Tibial artery (tissue), 4 donors: ENCODE data around the gene HOXA2.

ENCODE experiments used
- DNase-seq, 2 donors: peaks; one replicate each; pipeline ENCODE4 v3.0.0-alpha.2; 2019
- H3K27ac ChIP-seq, 2 donors: fragments of 200-600 bp; sonication (generic) in 1 of 2; 1 replicate in 1 of 2; 2 replicates in 1 of 2; pipeline ENCODE4 v1.5.1; 2018 to 2019; ENCODE audit warnings: mild to moderate bottlenecking in 1 of 2
- H3K27me3 ChIP-seq, 2 donors: fragments of 200-600 bp; sonication (generic) in 1 of 2; one replicate each; pipeline versions ENCODE4 v1.5.1 to v1.6.0; 2016 to 2019
- H3K36me3 ChIP-seq, 3 donors: fragments of 200-600 bp; sonication (generic) in 2 of 3; one replicate each; pipeline ENCODE4 v1.5.1; 2016 to 2019; ENCODE audit warnings: mild to moderate bottlenecking in 2 of 3
- H3K4me1 ChIP-seq, 4 donors: fragments of 200-600 bp; sonication (generic) in 2 of 4; 1 replicate in 3 of 4; 2 replicates in 1 of 4; pipeline ENCODE4 v1.5.1; 2016 to 2019
- H3K4me3 ChIP-seq, 2 donors: fragments of 200-600 bp; sonication (generic) in 1 of 2; 1 replicate in 1 of 2; 2 replicates in 1 of 2; pipeline ENCODE4 v1.5.1; 2018 to 2019; ENCODE audit warnings: mild to moderate bottlenecking in 2 of 2
- H3K9me3 ChIP-seq, 3 donors: fragments of 200-600 bp; sonication (generic) in 1 of 3; one replicate each; pipeline ENCODE4 v1.5.1; 2016 to 2019
- intact Hi-C: fragments of 100-400 bp; cut with DNase I; formaldehyde crosslinking; loops from one replicate; pipeline ENCODE4 v1.15.0; 2023; ENCODE audit warnings: low total_unique reads
- TF ChIP-seq, protein P1 (sequence below), 2 experiments: fragments of 200-600 bp in 1 of 2; fragments of 450-650 bp in 1 of 2; IDR thresholded peaks; one replicate each; pipeline ENCODE4 v1.5.1; 2017 to 2019; ENCODE audit warnings: antibody characterized with exemption in 2 of 2, mild to moderate bottlenecking in 1 of 2, moderate library complexity in 1 of 2

HOXA2 gene

DNA sequence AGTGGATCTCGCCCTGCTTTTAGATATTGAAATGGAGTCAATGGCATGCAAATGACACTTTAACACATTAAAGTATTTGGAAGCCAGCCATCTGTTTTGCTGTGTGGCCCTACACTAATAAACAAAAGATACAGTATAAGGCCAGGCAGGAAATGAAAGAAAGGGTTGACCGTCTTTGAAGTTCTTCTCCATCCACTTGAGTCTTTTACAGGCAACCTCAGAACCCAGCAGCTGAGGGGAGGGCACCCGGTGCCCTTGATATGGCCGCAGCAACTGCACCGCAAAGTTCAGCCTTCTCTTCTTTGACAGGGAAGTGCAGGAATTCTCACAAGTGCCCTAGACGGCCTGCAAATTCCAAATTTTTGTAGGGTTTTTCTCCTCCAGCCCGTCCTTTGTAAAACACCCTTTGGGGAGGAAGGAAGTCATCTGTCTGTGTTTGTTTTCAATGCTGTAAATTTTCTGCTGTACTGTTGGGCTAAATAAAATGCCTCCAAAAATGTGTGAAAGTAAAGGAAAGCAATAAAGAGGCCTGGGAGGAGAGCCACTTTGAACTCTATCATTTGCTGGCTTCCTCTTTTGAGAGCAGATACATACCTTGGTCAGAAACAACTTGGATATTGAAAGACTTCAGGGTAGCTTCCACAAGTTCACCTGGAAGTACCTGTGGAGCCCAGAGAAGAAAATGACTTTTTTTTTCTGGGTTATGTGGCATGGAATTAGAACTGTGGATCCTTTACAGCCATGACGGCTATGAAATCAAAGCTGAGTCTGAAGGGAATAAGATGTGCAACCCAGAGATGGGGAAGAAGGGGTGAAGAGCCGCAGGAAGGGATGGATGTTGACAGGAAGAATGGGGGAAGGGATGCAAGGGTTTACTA, 10.3 kb downstream of the HOXA2 start:
- H3K9me3 ChIP-seq = peaks cover 0 to 5% (median 0%) of the 10 kb centered on the region in 3 donors
- H3K36me3 ChIP-seq = no peaks in the 10 kb centered on the region
- H3K27ac ChIP-seq = no peak overlapping the region
- peaks cover 0 to 23% of the 10 kb centered on the region in 2 donors for H3K27me3 ChIP-seq
- intact Hi-C loops = loop anchor here (5.0 to 10.0 kb wide), 2 partner anchors 235 to 1227 kb away; no protein-coding TSS in a partner anchor
- no peak overlapping the region for H3K4me3 ChIP-seq
- DNase-seq = no peak
- H3K4me1 ChIP-seq = peaks cover 0 to 6% (median 2%) of the 10 kb centered on the region in 4 donors
- TF ChIP-seq, protein P1, sequence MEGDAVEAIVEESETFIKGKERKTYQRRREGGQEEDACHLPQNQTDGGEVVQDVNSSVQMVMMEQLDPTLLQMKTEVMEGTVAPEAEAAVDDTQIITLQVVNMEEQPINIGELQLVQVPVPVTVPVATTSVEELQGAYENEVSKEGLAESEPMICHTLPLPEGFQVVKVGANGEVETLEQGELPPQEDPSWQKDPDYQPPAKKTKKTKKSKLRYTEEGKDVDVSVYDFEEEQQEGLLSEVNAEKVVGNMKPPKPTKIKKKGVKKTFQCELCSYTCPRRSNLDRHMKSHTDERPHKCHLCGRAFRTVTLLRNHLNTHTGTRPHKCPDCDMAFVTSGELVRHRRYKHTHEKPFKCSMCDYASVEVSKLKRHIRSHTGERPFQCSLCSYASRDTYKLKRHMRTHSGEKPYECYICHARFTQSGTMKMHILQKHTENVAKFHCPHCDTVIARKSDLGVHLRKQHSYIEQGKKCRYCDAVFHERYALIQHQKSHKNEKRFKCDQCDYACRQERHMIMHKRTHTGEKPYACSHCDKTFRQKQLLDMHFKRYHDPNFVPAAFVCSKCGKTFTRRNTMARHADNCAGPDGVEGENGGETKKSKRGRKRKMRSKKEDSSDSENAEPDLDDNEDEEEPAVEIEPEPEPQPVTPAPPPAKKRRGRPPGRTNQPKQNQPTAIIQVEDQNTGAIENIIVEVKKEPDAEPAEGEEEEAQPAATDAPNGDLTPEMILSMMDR (IDR thresholded peaks at IDR 0.05) = no peak

DNA sequence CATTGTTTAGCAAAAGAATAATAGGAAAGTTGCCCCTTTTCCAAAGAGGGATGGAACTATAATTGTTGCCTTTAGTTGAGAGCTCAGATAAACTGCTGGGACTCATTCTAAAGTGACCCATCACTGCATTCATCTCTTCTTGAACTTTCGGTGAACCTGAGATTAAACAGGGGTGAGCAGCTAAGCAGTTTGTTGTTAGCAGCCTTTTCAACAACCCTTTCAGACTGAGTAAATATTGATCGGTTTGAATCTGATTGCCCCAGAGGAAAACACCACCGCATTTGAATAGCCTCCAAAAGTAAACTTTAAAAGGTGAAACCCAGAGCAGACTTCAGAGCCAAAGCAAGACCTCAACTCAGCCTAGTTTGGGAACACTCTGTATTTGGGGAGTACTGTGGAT, 11.4 kb downstream of the HOXA2 start:
- peaks cover 0 to 5% (median 0%) of the 10 kb centered on the region in 3 donors for H3K9me3 ChIP-seq
- H3K27ac ChIP-seq = no peak overlapping the region
- H3K4me3 ChIP-seq = no peak overlapping the region
- peaks cover 0 to 28% of the 10 kb centered on the region in 2 donors for H3K27me3 ChIP-seq
- H3K4me1 ChIP-seq = peaks cover 0 to 4% (median 0%) of the 10 kb centered on the region in 4 donors
- DNase-seq = no peak
- intact Hi-C loops = loop anchor here (5.0 to 10.0 kb wide), 2 partner anchors 234 to 1226 kb away; no protein-coding TSS in a partner anchor
- TF ChIP-seq, protein P1 (IDR thresholded peaks at IDR 0.05) = no peak
- H3K36me3 ChIP-seq = no peaks in the 10 kb centered on the region

DNA sequence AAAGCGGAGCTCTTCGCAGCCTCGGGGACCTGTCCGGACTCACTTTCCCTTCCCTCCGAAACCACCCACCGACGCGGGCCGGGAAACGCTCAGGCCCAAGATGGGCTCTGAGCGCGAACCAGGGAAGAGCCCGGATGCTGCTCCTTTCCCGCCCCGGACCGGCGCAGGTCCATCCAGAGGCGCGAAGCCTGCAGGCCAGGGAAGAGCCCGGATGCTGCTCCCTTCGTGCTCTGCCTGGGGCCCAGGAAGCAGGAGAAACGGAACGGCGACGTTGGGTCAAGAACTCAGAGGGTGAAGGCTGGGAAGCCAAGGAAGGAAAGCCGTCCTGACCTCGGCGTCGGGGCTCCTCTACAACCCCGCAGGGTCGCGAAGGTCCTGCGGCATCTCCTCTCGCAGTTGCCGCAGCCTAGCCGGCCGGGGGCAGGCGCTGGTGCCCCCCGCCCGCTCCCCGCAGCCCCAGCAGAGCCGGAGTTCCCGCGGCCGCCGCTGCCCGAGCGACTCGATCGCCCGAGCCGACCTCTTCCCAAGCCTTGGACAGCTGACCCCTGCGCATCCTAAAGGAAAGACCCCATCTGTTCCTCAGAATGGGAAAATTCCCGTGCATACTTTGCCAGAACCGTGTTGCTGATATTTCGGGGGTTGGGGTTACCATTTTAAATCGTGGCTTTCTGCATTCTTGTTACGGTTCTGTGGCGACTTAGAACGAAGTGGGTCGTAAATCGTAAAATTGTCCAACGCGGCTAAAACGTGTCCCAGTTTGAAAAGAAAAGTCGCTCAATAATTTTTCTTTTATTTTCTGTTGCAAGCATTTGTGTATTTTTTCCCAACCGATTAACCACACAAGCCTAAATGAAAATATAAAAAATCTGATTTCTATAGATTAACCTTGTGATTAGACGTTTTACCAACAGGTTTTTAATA, 14.2 kb downstream of the HOXA2 start:
- Histone ChIP-seq H3K4me1 (peaks cover 0 to 4% (median 0%) of the 10 kb centered on the region in 4 donors), H3K4me3 (peak overlapping the region in 1 of 2 donors; percentile 39), H3K27ac (no peak overlapping the region), H3K36me3 (no peaks in the 10 kb centered on the region), H3K9me3 (peaks cover 0 to 5% (median 0%) of the 10 kb centered on the region in 3 donors), H3K27me3 (peaks cover 0 to 28% of the 10 kb centered on the region in 2 donors)
- intact Hi-C loops = no loop called here
- TF ChIP-seq, protein P1 (IDR thresholded peaks at IDR 0.05) = no peak
- no peak for DNase-seq

DNA sequence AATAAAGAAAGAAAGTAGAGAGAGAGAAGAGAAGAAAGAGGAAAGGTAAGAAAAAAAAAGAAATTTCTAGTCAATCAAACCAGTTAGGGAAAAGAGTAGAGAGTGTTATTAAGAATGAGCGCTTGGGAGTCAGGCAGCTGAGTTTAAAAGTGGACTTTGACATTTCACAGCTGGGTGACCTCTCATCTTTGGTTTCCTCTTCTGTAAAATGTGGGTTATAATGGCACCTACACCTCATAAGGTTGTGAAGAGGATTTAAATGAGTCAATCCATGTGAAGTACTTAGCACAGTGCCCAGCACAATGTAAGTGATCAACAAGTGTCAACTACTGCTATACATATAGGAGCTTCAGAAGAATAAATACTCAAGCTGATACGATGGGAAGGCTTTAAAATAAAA, 18.8 kb downstream of the HOXA2 start:
- no peak overlapping the region for H3K4me3 ChIP-seq
- H3K27me3 ChIP-seq = peaks cover 0 to 20% of the 10 kb centered on the region in 2 donors
- DNase-seq = no peak
- peaks cover 0 to 5% (median 0%) of the 10 kb centered on the region in 3 donors for H3K9me3 ChIP-seq
- TF ChIP-seq, protein P1 (IDR thresholded peaks at IDR 0.05) = no peak
- no peaks in the 10 kb centered on the region for H3K36me3 ChIP-seq
- H3K4me1 ChIP-seq = peaks cover 0 to 4% (median 0%) of the 10 kb centered on the region in 4 donors
- no peak overlapping the region for H3K27ac ChIP-seq
- intact Hi-C loops = no loop called here

DNA sequence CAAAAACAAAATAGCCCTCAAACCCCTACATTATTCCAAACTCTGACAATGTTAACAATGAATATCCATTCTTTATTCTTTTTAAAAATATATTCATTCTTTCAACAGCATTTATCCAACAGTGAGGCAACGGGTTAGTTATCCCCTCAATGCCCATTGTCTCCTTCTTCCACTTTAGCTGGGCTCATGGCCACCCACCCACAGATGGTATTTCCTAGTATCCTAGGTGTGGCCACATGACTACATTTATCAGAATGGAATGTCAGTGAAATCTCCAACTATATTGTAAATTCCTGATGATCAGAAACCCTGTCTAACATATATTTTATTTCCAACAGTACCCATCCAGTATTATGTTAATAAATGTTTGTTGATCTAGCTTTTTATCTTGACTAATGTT, 20.3 kb downstream of the HOXA2 start:
- H3K4me3 ChIP-seq = no peak overlapping the region
- H3K4me1 ChIP-seq = no peaks in the 10 kb centered on the region
- TF ChIP-seq, protein P1 (IDR thresholded peaks at IDR 0.05) = no peak
- DNase-seq = no peak
- intact Hi-C loops = no loop called here
- H3K36me3 ChIP-seq = no peaks in the 10 kb centered on the region
- no peaks in the 10 kb centered on the region for H3K9me3 ChIP-seq
- no peak overlapping the region for H3K27ac ChIP-seq
- H3K27me3 ChIP-seq = peaks cover 0 to 5% of the 10 kb centered on the region in 2 donors
